ENCODE measurements around the gene USP31. TPM values are rescaled to one million over a fixed set of nuclear protein-coding genes. Genes with fewer than 3 reads are reported as not detected.

USP31 gene
- total RNA-seq, 1 experiment from 2014 or later, result 16.1 TPM

GRCh38 chr16:23186171-23186570 is 36.9 kb upstream of the USP31 start:
- peaks cover 14 to 22% of the 10 kb centered on the region in 2 experiments for H3K4me1 Mint-ChIP-seq
- no peak overlapping the region for H4K8ac ChIP-seq (replicated peaks; ENCODE audit: insufficient read length, low read depth, low read length)
- H3K27ac Mint-ChIP-seq, result no peak overlapping the region
- H3K4ac ChIP-seq (ENCODE audit: low read depth, low read length), result no peak overlapping the region
- no CpG with 5 or more reads among the region's 24 CpGs for WGBS (ENCODE audit: extremely low coverage, insufficient read length, low lambda C conversion rate)
- H2BK15ac ChIP-seq (ENCODE audit: low read depth, low read length), result no peak overlapping the region
- H2AFZ ChIP-seq (ENCODE audit: low read length), result no peak overlapping the region
- no peak overlapping the region for H3K4me2 ChIP-seq (ENCODE audit: insufficient read depth, insufficient read length, low read length)
- no peaks in the 10 kb centered on the region for H4K20me1 ChIP-seq (ENCODE audit: control insufficient read depth, insufficient read depth, insufficient read length)
- H2BK120ac ChIP-seq (ENCODE audit: low read depth, low read length, poor library complexity, severe bottlenecking), result no peak overlapping the region
- no peaks in the 10 kb centered on the region; a peak in 1 of 7 replicates for H3K36me3 Mint-ChIP-seq (ENCODE audit: insufficient read depth in 1 of 3, low read depth in 3 of 3)
- no peak overlapping the region for H3K9ac ChIP-seq (ENCODE audit: extremely low read depth, insufficient read length, low read length)
- H3K9me3 ChIP-seq (ENCODE audit: control insufficient read depth, low read depth, low read length), result no peaks in the 10 kb centered on the region
- H3K27me3 ChIP-seq (ENCODE audit: insufficient read depth, low read length), result peaks cover 15% of the 10 kb centered on the region; the same call in 1 of the 2 replicates
- H3T11ph ChIP-seq (ENCODE audit: low read length), result no peak overlapping the region
- no peak overlapping the region for H3K4me3 Mint-ChIP-seq
- no peaks in the 10 kb centered on the region for H3K79me2 ChIP-seq (ENCODE audit: insufficient read depth, low read length)
- peaks cover 6% of the 10 kb centered on the region for H3K23me2 ChIP-seq (ENCODE audit: insufficient read length, low read depth, low read length, poor library complexity, severe bottlenecking)
- H3K23ac ChIP-seq (ENCODE audit: insufficient read length, low read depth, low read length), result no peak overlapping the region
- no peak for TF ChIP-seq CTCF (conservative IDR thresholded peaks at IDR 0.05)
- H3K18ac ChIP-seq (ENCODE audit: insufficient read length, low read depth, low read length), result no peak overlapping the region
- H4K91ac ChIP-seq (ENCODE audit: insufficient read length, low read depth, low read length), result no peak overlapping the region
- peaks cover 0 to 3% of the 10 kb centered on the region in 2 experiments; a peak in 1 of 5 replicates for H3K9me3 Mint-ChIP-seq
- no peak overlapping the region for H3K27ac ChIP-seq (ENCODE audit: insufficient read length, low read depth, low read length)
- no peak overlapping the region for H2BK12ac ChIP-seq (ENCODE audit: insufficient read length, low read depth, low read length)
- H2BK5ac ChIP-seq (ENCODE audit: insufficient read length, low read length), result no peak overlapping the region
- H3K27me3 Mint-ChIP-seq (ENCODE audit: low read depth), result peaks cover 51% of the 10 kb centered on the region
- H4K5ac ChIP-seq (ENCODE audit: insufficient read length, low read depth, low read length), result no peak overlapping the region
- H3K4me1 ChIP-seq (ENCODE audit: insufficient read depth, low read length), result no peaks in the 10 kb centered on the region
- H3K14ac ChIP-seq (ENCODE audit: insufficient read depth, low read length), result no peak overlapping the region
- no peak overlapping the region for H3K56ac ChIP-seq (ENCODE audit: insufficient read length, low read depth, low read length)
- no peak overlapping the region for H2AK5ac ChIP-seq (ENCODE audit: insufficient read length, low read length)
- H2BK20ac ChIP-seq (ENCODE audit: low read depth, low read length, poor library complexity, severe bottlenecking), result no peak overlapping the region
- no peaks in the 10 kb centered on the region for H3K79me1 ChIP-seq (ENCODE audit: insufficient read depth, low read depth, low read length, poor library complexity, severe bottlenecking)
- DNase-seq, result peak; percentile 37

Data from H9 (cell line).